Liver (tissue), 9 donors: ENCODE data around the gene SMIM11. TPM values are rescaled to one million over a fixed set of nuclear protein-coding genes. Genes with fewer than 3 reads are reported as not detected.

Source experiments
- DNase-seq: peaks from one replicate; pipeline ENCODE4 v3.0.0-alpha.2; 2017; ENCODE audit warnings: low spot score
- H3K27ac ChIP-seq, 2 donors: one replicate each; pipeline ENCODE4 v1.7.0; 2013; ENCODE audit warnings: inconsistent platforms in 2 of 2, low read length in 2 of 2, control low read depth in 1 of 2, low read depth in 1 of 2, mild to moderate bottlenecking in 1 of 2
- H3K27me3 ChIP-seq, 4 donors: one replicate each; pipeline versions ENCODE4 v1.6.1 to v1.7.0; 2013; ENCODE audit warnings: low read length in 3 of 4, inconsistent platforms in 1 of 4, mild to moderate bottlenecking in 1 of 4, moderate library complexity in 1 of 4; ENCODE audit not compliant: control insufficient read depth in 4 of 4, insufficient read depth in 4 of 4
- H3K36me3 ChIP-seq, 4 donors: one replicate each; pipeline versions ENCODE4 v1.6.1 to v1.7.0; 2013; ENCODE audit warnings: low read length in 3 of 4, mild to moderate bottlenecking in 3 of 4, low read depth in 1 of 4, moderate library complexity in 1 of 4; ENCODE audit not compliant: control insufficient read depth in 4 of 4, insufficient read depth in 3 of 4
- H3K4me1 ChIP-seq, 4 donors: one replicate each; pipeline versions ENCODE4 v1.6.1 to v1.7.0; 2013; ENCODE audit warnings: low read length in 3 of 4, mild to moderate bottlenecking in 3 of 4, moderate library complexity in 1 of 4; ENCODE audit not compliant: control insufficient read depth in 4 of 4, insufficient read depth in 4 of 4
- H3K4me3 ChIP-seq, 3 donors: one replicate each; pipeline versions ENCODE4 v1.6.1 to v1.7.0; 2013; ENCODE audit warnings: low read length in 3 of 3, control low read depth in 1 of 3, low read depth in 1 of 3, mild to moderate bottlenecking in 1 of 3
- H3K9ac ChIP-seq, 2 donors: one replicate each; pipeline ENCODE4 v1.7.0; 2013; ENCODE audit warnings: low read length in 2 of 2, mild to moderate bottlenecking in 2 of 2, moderate library complexity in 2 of 2, control low read depth in 1 of 2, low read depth in 1 of 2
- H3K9me3 ChIP-seq, 4 donors: one replicate each; pipeline versions ENCODE4 v1.6.1 to v1.7.0; 2013; ENCODE audit warnings: low read length in 3 of 4; ENCODE audit not compliant: control insufficient read depth in 4 of 4
- ATF3 ChIP-seq: IDR thresholded peaks from 2 replicates; pipeline ENCODE4 v1.6.1; 2016; ENCODE audit warnings: antibody characterized with exemption
- CTCF ChIP-seq: fragments of 150-350 bp; IDR thresholded peaks from 2 replicates; pipeline ENCODE4 v1.5.1; 2017; ENCODE audit warnings: improper control_type of control experiment, low read depth, low read length; ENCODE audit not compliant: missing input control
- EGR1 ChIP-seq, 2 donors: IDR thresholded peaks; 2 replicates each; pipeline ENCODE4 v1.6.1; 2016 to 2018; ENCODE audit warnings: antibody characterized with exemption in 2 of 2, low read depth in 2 of 2
- FOXA1 ChIP-seq: IDR thresholded peaks from 2 replicates; pipeline ENCODE4 v1.6.1; 2016; ENCODE audit warnings: antibody characterized with exemption
- FOXA2 ChIP-seq: IDR thresholded peaks from 2 replicates; pipeline ENCODE4 v1.6.1; 2016; ENCODE audit warnings: antibody characterized with exemption
- GABPA ChIP-seq, 2 donors: IDR thresholded peaks in 1 of 2; conservative IDR thresholded peaks in 1 of 2; 2 replicates each; pipeline ENCODE4 v1.6.1; 2016; ENCODE audit warnings: antibody characterized with exemption in 2 of 2, mild to moderate bottlenecking in 1 of 2, moderate library complexity in 1 of 2
- HNF4A ChIP-seq, 2 donors: conservative IDR thresholded peaks; 2 replicates each; pipeline ENCODE4 v1.6.1; 2016; ENCODE audit warnings: antibody characterized with exemption in 2 of 2, mild to moderate bottlenecking in 2 of 2
- HNF4G ChIP-seq: IDR thresholded peaks from 2 replicates; pipeline ENCODE4 v1.6.1; 2016; ENCODE audit warnings: antibody characterized with exemption
- JUND ChIP-seq, 2 donors: IDR thresholded peaks; 2 replicates each; pipeline ENCODE4 v1.6.1; 2016; ENCODE audit warnings: antibody characterized with exemption in 2 of 2
- MAX ChIP-seq: IDR thresholded peaks from 2 replicates; pipeline ENCODE4 v1.6.1; 2016; ENCODE audit warnings: antibody characterized with exemption
- NR2F2 ChIP-seq: IDR thresholded peaks from 2 replicates; pipeline ENCODE4 v1.6.1; 2016; ENCODE audit warnings: antibody characterized with exemption
- RAD21 ChIP-seq, 2 donors: IDR thresholded peaks; 2 replicates each; pipeline ENCODE4 v1.6.1; 2016; ENCODE audit warnings: antibody characterized with exemption in 2 of 2, mild to moderate bottlenecking in 2 of 2
- REST ChIP-seq: IDR thresholded peaks from 2 replicates; pipeline ENCODE4 v1.6.1; 2016; ENCODE audit warnings: antibody characterized with exemption, mild to moderate bottlenecking
- RXRA ChIP-seq, 2 donors: IDR thresholded peaks; 2 replicates each; pipeline ENCODE4 v1.6.1; 2017 to 2018; ENCODE audit warnings: antibody characterized with exemption in 2 of 2, mild to moderate bottlenecking in 1 of 2
- SP1 ChIP-seq: IDR thresholded peaks from 2 replicates; pipeline ENCODE4 v1.6.1; 2018; ENCODE audit warnings: antibody characterized with exemption, mild to moderate bottlenecking
- TAF1 ChIP-seq: conservative IDR thresholded peaks from 2 replicates; pipeline ENCODE4 v1.6.1; 2016; ENCODE audit warnings: antibody characterized with exemption, mild to moderate bottlenecking
- YY1 ChIP-seq: IDR thresholded peaks from 2 replicates; pipeline ENCODE4 v1.6.1; 2016; ENCODE audit warnings: antibody characterized with exemption, mild to moderate bottlenecking
- ZBTB33 ChIP-seq: IDR thresholded peaks from 2 replicates; pipeline ENCODE4 v1.6.1; 2016; ENCODE audit warnings: antibody characterized with exemption
- WGBS: extraction: QIAGEN DNeasy Blood & Tissue Kit; methylation state at CpG from one replicate; pipeline ENCODE4 v1.1.7; 2013; 5-methylcytosine and 5-hydroxymethylcytosine counted together
- polyA plus RNA-seq, 2 donors: library from polyadenylated mRNA; stranded (reverse) in 1 of 2; unstranded in 1 of 2; fragments of 200-250 nt in 1 of 2; fragments of >200 nt in 1 of 2; fragmentation: Nextera tagmentation in 1 of 2; extraction: Ambion mirVana in 1 of 2; gene quantifications; one replicate each; pipeline versions ENCODE4 v1.2.1 to v1.2.3, GENCODE V29; 2013 to 2015
- total RNA-seq, 2 donors: library from RNA; depleted of rRNA; stranded (reverse); fragments of >200 nt; gene quantifications; one replicate each; pipeline ENCODE4 v1.2.3, GENCODE V29; 2014
- donor health status: healthy.
- donor health status: healthy.
- donor health status: healthy.
- donor health status: healthy.
- donor health status: healthy.

The SMIM11 gene
- total and polyA plus RNA-seq, 4 donors = 1.1 to 7.1 (median 5.6) TPM

- TF ChIP-seq TAF1 (no peak), GABPA (IDR thresholded peaks at IDR 0.05 in 1 of 2, conservative IDR thresholded peaks at IDR 0.05 in 1 of 2) (no peak), FOXA1 (no peak), HNF4A (conservative IDR thresholded peaks at IDR 0.05) (no peak), ZBTB33 (no peak), FOXA2 (no peak), YY1 (no peak), RAD21 (IDR thresholded peaks at IDR 0.05) (no peak), ATF3 (no peak), HNF4G (no peak), SP1 (no peak), RXRA (IDR thresholded peaks at IDR 0.05) (no peak), MAX (no peak), NR2F2 (no peak), EGR1 (IDR thresholded peaks at IDR 0.05; ENCODE audit: low read depth in 2 of 2) (no peak), REST (no peak), JUND (IDR thresholded peaks at IDR 0.05) (no peak), CTCF (no peak)
- no peak overlapping the region for H3K4me3 ChIP-seq
- no peaks in the 10 kb centered on the region for H3K4me1 ChIP-seq
- H3K27ac ChIP-seq = no peak overlapping the region
- WGBS = 82% methylated on average over 5 of the region's 5 CpGs
- H3K36me3 ChIP-seq = no peaks in the 10 kb centered on the region
- DNase-seq = no peak
- H3K9me3 ChIP-seq = no peaks in the 10 kb centered on the region
- H3K27me3 ChIP-seq = no peaks in the 10 kb centered on the region
- H3K9ac ChIP-seq = no peak overlapping the region
Observed at GRCh38 chr21:34331726-34332125, 43.6 kb upstream of the SMIM11 start.
